ENCODE measurements around the gene MTMR3.

MTMR3 gene

GRCh38 chr22:29992341-29993275 is 109.6 kb downstream of the MTMR3 start:
- TF ChIP-seq CTCF (conservative IDR thresholded peaks at IDR 0.05; ENCODE audit: low read length): no peak
- no peak overlapping the region for H3K4me3 ChIP-seq (ENCODE audit: low read length)
- no peak for DNase-seq (ENCODE audit: low read depth)

GRCh38 chr22:29994027-29994715 is 111.2 kb downstream of the MTMR3 start:
- peak; percentile 71 for DNase-seq (ENCODE audit: low read depth)
- TF ChIP-seq CTCF (conservative IDR thresholded peaks at IDR 0.05; ENCODE audit: low read length): no peak; the same call in 1 of the 2 replicates
- no peak overlapping the region for H3K4me3 ChIP-seq (ENCODE audit: low read length)

- TF ChIP-seq CTCF (conservative IDR thresholded peaks at IDR 0.05; ENCODE audit: low read length): no peak
- no peak overlapping the region for H3K4me3 ChIP-seq (ENCODE audit: low read length)
- peak; percentile 33 for DNase-seq (ENCODE audit: low read depth)
These were observed 112.0 kb downstream of the MTMR3 start for GRCh38 chr22:29994943-29995342.

GRCh38 chr22:29997107-29997506 is 114.1 kb downstream of the MTMR3 start:
- TF ChIP-seq CTCF (conservative IDR thresholded peaks at IDR 0.05; ENCODE audit: low read length): no peak
- no peak for DNase-seq (ENCODE audit: low read depth)
- H3K4me3 ChIP-seq (ENCODE audit: low read length): no peak overlapping the region

GRCh38 chr22:29997516-29997915 is 114.5 kb downstream of the MTMR3 start:
- TF ChIP-seq CTCF (conservative IDR thresholded peaks at IDR 0.05; ENCODE audit: low read length): no peak

GRCh38 chr22:29998627-29999384 is 115.8 kb downstream of the MTMR3 start:
- no peak for DNase-seq (ENCODE audit: low read depth)
- no peak overlapping the region for H3K4me3 ChIP-seq (ENCODE audit: low read length)
- TF ChIP-seq CTCF (conservative IDR thresholded peaks at IDR 0.05; ENCODE audit: low read length): 0 out of 2 replicates have a peak, but pooled peaks have one; percentile 2

More at GRCh38 chr22:29997516-29997915, 114.5 kb downstream of the MTMR3 start:
- DNase-seq (ENCODE audit: low read depth): no peak
- H3K4me3 ChIP-seq (ENCODE audit: low read length): no peak overlapping the region

All from AG10803 (cell line).